CD4-positive, alpha-beta T cell (primary cell): ENCODE results near the gene SCYGR5. TPM values are rescaled to one million over a fixed set of nuclear protein-coding genes. Genes with fewer than 3 reads are reported as not detected.

Experiments
- ATAC-seq: fragments of 200-7000 bp; cut with Tn5 transposase; one replicate; pipeline ENCODE4 v1.10.0; 2022; ENCODE audit warnings: mild to moderate bottlenecking; ENCODE audit not compliant: poor library complexity
- CTCF ChIA-PET: fragments of 350-600 bp; sonication (Branson Sonifier 250); formaldehyde crosslinking; loops from one replicate; lab custom pipeline; 2021; ENCODE audit warnings: antibody characterized with exemption, inconsistent platforms; lab: Charles Lee
- POLR2A ChIA-PET: fragments of 350-600 bp; sonication (Branson Sonifier 250); formaldehyde crosslinking; loops from one replicate; lab custom pipeline; 2021; ENCODE audit warnings: antibody characterized with exemption, inconsistent platforms; lab: Charles Lee
- DNase-seq, 14 experiments: peaks; one replicate each; pipeline ENCODE4 v3.0.0-alpha.2; 2013 to 2020; ENCODE audit warnings: mixed read lengths in 2 of 14
- H3K27ac ChIP-seq, 2 donors: one replicate each; pipeline versions ENCODE4 v1.5.1 to v1.7.0; 2013; ENCODE audit warnings: low read length in 2 of 2, low read depth in 1 of 2, mild to moderate bottlenecking in 1 of 2
- H3K27me3 ChIP-seq, 2 experiments: 1 replicate in 1 of 2; 2 replicates in 1 of 2; pipeline versions ENCODE4 v1.6.1 to v1.7.0; 2013; ENCODE audit warnings: low read length in 2 of 2, control low read depth in 1 of 2, mild to moderate bottlenecking in 1 of 2, moderate library complexity in 1 of 2; ENCODE audit not compliant: insufficient read depth in 2 of 2, control insufficient read depth in 1 of 2
- H3K36me3 ChIP-seq: one replicate; pipeline ENCODE4 v1.6.1; 2013; ENCODE audit warnings: low read length, control low read depth; ENCODE audit not compliant: insufficient read depth
- H3K4me1 ChIP-seq: one replicate; pipeline ENCODE4 v1.6.1; 2013; ENCODE audit warnings: low read length, control low read depth; ENCODE audit not compliant: insufficient read depth
- H3K4me3 ChIP-seq: one replicate; pipeline ENCODE4 v1.5.1; 2013; ENCODE audit warnings: mild to moderate bottlenecking, low read length, moderate library complexity
- H3K9me3 ChIP-seq, 2 experiments: 1 replicate in 1 of 2; 2 replicates in 1 of 2; pipeline versions ENCODE4 v1.6.1 to v1.7.0; 2013; ENCODE audit warnings: low read length in 2 of 2, mild to moderate bottlenecking in 2 of 2, control low read depth in 1 of 2, moderate library complexity in 1 of 2; ENCODE audit not compliant: control insufficient read depth in 1 of 2, insufficient read depth in 1 of 2
- H3K27ac Mint-ChIP-seq: one replicate; pipeline ENCODE4 v1.8.0; 2020; ENCODE audit warnings: mixed read lengths
- H3K27me3 Mint-ChIP-seq: one replicate; pipeline ENCODE4 v1.8.0; 2021; ENCODE audit warnings: mixed read lengths
- H3K36me3 Mint-ChIP-seq: one replicate; pipeline ENCODE4 v1.8.0; 2021; ENCODE audit warnings: low read depth, mixed read lengths
- H3K4me1 Mint-ChIP-seq: one replicate; pipeline ENCODE4 v1.8.0; 2021; ENCODE audit warnings: low read depth, mixed read lengths
- H3K4me3 Mint-ChIP-seq: one replicate; pipeline ENCODE4 v1.8.0; 2020; ENCODE audit warnings: mild to moderate bottlenecking, mixed read lengths
- H3K9me3 Mint-ChIP-seq: one replicate; pipeline ENCODE4 v1.8.0; 2020; ENCODE audit warnings: mixed read lengths
- intact Hi-C, 2 experiments: fragments of 100-400 bp; cut with DNase I in 1 of 2; cut with micrococcal nuclease in 1 of 2; formaldehyde crosslinking; loops; one replicate each; pipeline versions ENCODE4 v1.15.1 to v1.9.0; 2023 to 2025; cut with DNase I, micrococcal nuclease
- total RNA-seq, 174 experiments: library from RNA in 2 of 174; stranded (reverse) in 2 of 174; gene quantifications; one replicate each; pipeline ENCODE4 v1.2.3 and lab custom pipeline; 2021 to 2026
- TF ChIP-seq, protein P1 (sequence below): fragments of 200-600 bp; IDR thresholded peaks from one replicate; pipeline ENCODE4 v1.8.0; 2022; ENCODE audit warnings: antibody characterized with exemption, mild to moderate bottlenecking

Gene SCYGR5
- total RNA-seq, 2 experiments from 2014 or later = not detected

- no peak for ATAC-seq
- POLR2A ChIA-PET = no interaction called here
- no peak overlapping the region for H3K4me3 ChIP-seq
- peaks cover 3 to 4% of the 10 kb centered on the region in 2 experiments for H3K27me3 ChIP-seq
- Mint-ChIP-seq H3K36me3 (no peaks in the 10 kb centered on the region), H3K27ac (no peak overlapping the region), H3K9me3 (no peaks in the 10 kb centered on the region), H3K27me3 (peaks cover 48% of the 10 kb centered on the region), H3K4me1 (no peaks in the 10 kb centered on the region), H3K4me3 (no peak overlapping the region)
- no peak overlapping the region for H3K27ac ChIP-seq
- no peaks in the 10 kb centered on the region for H3K36me3 ChIP-seq
- CTCF ChIA-PET = no interaction called here
- H3K9me3 ChIP-seq = no peaks in the 10 kb centered on the region
- intact Hi-C loops = no loop called here
- TF ChIP-seq, protein P1, sequence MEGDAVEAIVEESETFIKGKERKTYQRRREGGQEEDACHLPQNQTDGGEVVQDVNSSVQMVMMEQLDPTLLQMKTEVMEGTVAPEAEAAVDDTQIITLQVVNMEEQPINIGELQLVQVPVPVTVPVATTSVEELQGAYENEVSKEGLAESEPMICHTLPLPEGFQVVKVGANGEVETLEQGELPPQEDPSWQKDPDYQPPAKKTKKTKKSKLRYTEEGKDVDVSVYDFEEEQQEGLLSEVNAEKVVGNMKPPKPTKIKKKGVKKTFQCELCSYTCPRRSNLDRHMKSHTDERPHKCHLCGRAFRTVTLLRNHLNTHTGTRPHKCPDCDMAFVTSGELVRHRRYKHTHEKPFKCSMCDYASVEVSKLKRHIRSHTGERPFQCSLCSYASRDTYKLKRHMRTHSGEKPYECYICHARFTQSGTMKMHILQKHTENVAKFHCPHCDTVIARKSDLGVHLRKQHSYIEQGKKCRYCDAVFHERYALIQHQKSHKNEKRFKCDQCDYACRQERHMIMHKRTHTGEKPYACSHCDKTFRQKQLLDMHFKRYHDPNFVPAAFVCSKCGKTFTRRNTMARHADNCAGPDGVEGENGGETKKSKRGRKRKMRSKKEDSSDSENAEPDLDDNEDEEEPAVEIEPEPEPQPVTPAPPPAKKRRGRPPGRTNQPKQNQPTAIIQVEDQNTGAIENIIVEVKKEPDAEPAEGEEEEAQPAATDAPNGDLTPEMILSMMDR = no peak
- no peak for DNase-seq
- H3K4me1 ChIP-seq = no peaks in the 10 kb centered on the region
Observed at GRCh38 chr2:227687189-227687588, 20.6 kb downstream of the SCYGR5 start.

- Mint-ChIP-seq H3K4me3 (no peak overlapping the region), H3K9me3 (no peaks in the 10 kb centered on the region), H3K27me3 (peaks cover 13% of the 10 kb centered on the region), H3K36me3 (no peaks in the 10 kb centered on the region), H3K27ac (no peak overlapping the region), H3K4me1 (no peaks in the 10 kb centered on the region)
- H3K4me1 ChIP-seq = no peaks in the 10 kb centered on the region
- ATAC-seq = no peak
- peaks cover 0 to under 1% of the 10 kb centered on the region in 2 experiments for H3K9me3 ChIP-seq
- TF ChIP-seq, protein P1 = no peak
- H3K27me3 ChIP-seq = no peaks in the 10 kb centered on the region
- POLR2A ChIA-PET = no interaction called here
- H3K27ac ChIP-seq = no peak overlapping the region
- CTCF ChIA-PET = no interaction called here
- no peak for DNase-seq
- H3K36me3 ChIP-seq = no peaks in the 10 kb centered on the region
- intact Hi-C loops = no loop called here
- H3K4me3 ChIP-seq = no peak overlapping the region
Observed at GRCh38 chr2:227696990-227697679, 30.5 kb downstream of the SCYGR5 start.

GRCh38 chr2:227701556-227701955, 35.0 kb downstream of the SCYGR5 start:
- Histone ChIP-seq H3K27ac (no peak overlapping the region), H3K36me3 (no peaks in the 10 kb centered on the region), H3K4me1 (no peaks in the 10 kb centered on the region), H3K4me3 (no peak overlapping the region), H3K9me3 (peaks cover 0 to 4% of the 10 kb centered on the region in 2 experiments), H3K27me3 (peaks cover 0 to 9% of the 10 kb centered on the region in 2 experiments)
- H3K4me3 Mint-ChIP-seq = no peak overlapping the region
- TF ChIP-seq, protein P1 = no peak
- H3K4me1 Mint-ChIP-seq = no peaks in the 10 kb centered on the region
- intact Hi-C loops = no loop called here
- ChIA-PET CTCF (no interaction called here), POLR2A (no interaction called here)
- no peaks in the 10 kb centered on the region for H3K9me3 Mint-ChIP-seq
- ATAC-seq (no peak), DNase-seq (no peak)
- no peaks in the 10 kb centered on the region for H3K36me3 Mint-ChIP-seq
- H3K27ac Mint-ChIP-seq = no peak overlapping the region
- H3K27me3 Mint-ChIP-seq = peaks cover 30% of the 10 kb centered on the region
